Astrocyte (in vitro differentiated cells and primary cell): ENCODE measurements around the gene PKHD1. TPM values are rescaled to one million over a fixed set of nuclear protein-coding genes. Genes with fewer than 3 reads are reported as not detected.

Experiments used
- DNase-seq: peaks from one replicate; pipeline ENCODE4 v3.0.0-alpha.2; 2010; ENCODE audit warnings: low read depth
- FAIRE-seq: peaks from 2 replicates; lab custom pipeline; 2011; peaks lifted over from hg19 to GRCh38; lab: Jason Lieb, UNC
- H2AFZ ChIP-seq: 2 replicates; pipeline ENCODE4 v1.6.0; 2012; ENCODE audit warnings: low read depth, low read length, inconsistent platforms
- H3K27ac ChIP-seq: 2 replicates; pipeline ENCODE4 v1.5.1; 2011; ENCODE audit warnings: low read depth, low read length, inconsistent platforms
- H3K27me3 ChIP-seq: 2 replicates; pipeline ENCODE4 v1.6.0; 2011; ENCODE audit warnings: low read length, inconsistent platforms; ENCODE audit not compliant: insufficient read depth
- H3K36me3 ChIP-seq: 2 replicates; pipeline ENCODE4 v1.5.1; 2011; ENCODE audit warnings: low read length, inconsistent platforms; ENCODE audit not compliant: insufficient read depth
- H3K4me1 ChIP-seq: 2 replicates; pipeline ENCODE4 v1.5.1; 2011; ENCODE audit warnings: low read length, inconsistent platforms; ENCODE audit not compliant: insufficient read depth
- H3K4me2 ChIP-seq: 2 replicates; pipeline ENCODE4 v1.6.0; 2012; ENCODE audit warnings: low read length, inconsistent platforms
- H3K4me3 ChIP-seq: 2 replicates; pipeline ENCODE4 v1.5.1; 2011; ENCODE audit warnings: low read depth, mild to moderate bottlenecking, low read length, inconsistent platforms; ENCODE audit not compliant: insufficient read depth
- H3K79me2 ChIP-seq: 2 replicates; pipeline ENCODE4 v1.6.0; 2012; ENCODE audit warnings: mild to moderate bottlenecking, low read length, inconsistent platforms; ENCODE audit not compliant: insufficient read depth
- H3K9ac ChIP-seq: 2 replicates; pipeline ENCODE4 v1.6.0; 2012; ENCODE audit warnings: mild to moderate bottlenecking, low read length, inconsistent platforms
- H3K9me3 ChIP-seq: 2 replicates; pipeline ENCODE4 v1.5.1; 2012; ENCODE audit warnings: low read depth, mild to moderate bottlenecking, low read length, inconsistent platforms; ENCODE audit not compliant: insufficient read depth
- H4K20me1 ChIP-seq: 2 replicates; pipeline ENCODE4 v1.6.0; 2012; ENCODE audit warnings: low read length, inconsistent platforms; ENCODE audit not compliant: insufficient read depth
- H3K27ac Mint-ChIP-seq: one replicate; pipeline ENCODE4 v1.8.0; 2021; ENCODE audit warnings: mild to moderate bottlenecking, mixed read lengths; ENCODE audit not compliant: unreplicated experiment
- H3K27me3 Mint-ChIP-seq: one replicate; pipeline ENCODE4 v1.8.0; 2021; ENCODE audit warnings: low read depth, mixed read lengths; ENCODE audit not compliant: unreplicated experiment
- H3K36me3 Mint-ChIP-seq: one replicate; pipeline ENCODE4 v1.8.0; 2021; ENCODE audit warnings: low read depth, mixed read lengths; ENCODE audit not compliant: unreplicated experiment
- H3K4me1 Mint-ChIP-seq: one replicate; pipeline ENCODE4 v1.8.0; 2021; ENCODE audit warnings: low read depth, mixed read lengths; ENCODE audit not compliant: unreplicated experiment
- H3K4me3 Mint-ChIP-seq: one replicate; pipeline ENCODE4 v1.8.0; 2021; ENCODE audit warnings: mild to moderate bottlenecking, moderate library complexity, mixed read lengths; ENCODE audit not compliant: unreplicated experiment
- H3K9me3 Mint-ChIP-seq: one replicate; pipeline ENCODE4 v1.8.0; 2021; ENCODE audit warnings: mild to moderate bottlenecking, mixed read lengths; ENCODE audit not compliant: unreplicated experiment
- CTCF ChIP-seq: IDR thresholded peaks from 2 replicates; pipeline ENCODE4 v1.5.1; 2011; ENCODE audit warnings: low read depth, mild to moderate bottlenecking, inconsistent platforms, low read length, moderate library complexity; ENCODE audit not compliant: insufficient read depth
- EZH2 ChIP-seq: IDR thresholded peaks from 2 replicates; pipeline ENCODE4 v1.6.1; 2012; ENCODE audit warnings: mild to moderate bottlenecking, low read length, inconsistent platforms; ENCODE audit not compliant: insufficient read depth
- total RNA-seq: library from RNA; stranded (reverse); gene quantifications from 2 replicates; pipeline ENCODE4 v1.2.1, GENCODE V29; 2021

The PKHD1 gene
- total RNA-seq, 1 donor from 2014 or later: 0.16 TPM

- Mint-ChIP-seq H3K9me3 (no peaks in the 10 kb centered on the region), H3K4me1 (peaks cover 3% of the 10 kb centered on the region), H3K27me3 (peaks cover 4% of the 10 kb centered on the region), H3K27ac (no peak overlapping the region), H3K4me3 (no peak overlapping the region), H3K36me3 (no peaks in the 10 kb centered on the region)
- DNase-seq: no peak
- Histone ChIP-seq H3K4me1 (no peaks in the 10 kb centered on the region), H3K27me3 (no peaks in the 10 kb centered on the region), H3K4me2 (no peak overlapping the region), H2AFZ (no peak overlapping the region), H4K20me1 (no peaks in the 10 kb centered on the region), H3K9ac (no peak overlapping the region), H3K79me2 (no peaks in the 10 kb centered on the region), H3K4me3 (no peak overlapping the region), H3K27ac (no peak overlapping the region), H3K9me3 (no peaks in the 10 kb centered on the region), H3K36me3 (no peaks in the 10 kb centered on the region)
- TF ChIP-seq EZH2 (no peak), CTCF (no peak)
- no peak for FAIRE-seq
These were observed 150.7 kb downstream of the PKHD1 start for GRCh38 chr6:51936531-51937290.

- no peak for FAIRE-seq
- Histone ChIP-seq H2AFZ (no peak overlapping the region), H4K20me1 (no peaks in the 10 kb centered on the region), H3K4me1 (no peaks in the 10 kb centered on the region), H3K4me3 (no peak overlapping the region), H3K27ac (no peak overlapping the region), H3K4me2 (no peak overlapping the region), H3K9me3 (no peaks in the 10 kb centered on the region), H3K79me2 (no peaks in the 10 kb centered on the region), H3K36me3 (no peaks in the 10 kb centered on the region), H3K9ac (no peak overlapping the region), H3K27me3 (no peaks in the 10 kb centered on the region)
- DNase-seq: no peak
- TF ChIP-seq CTCF (no peak), EZH2 (no peak)
- Mint-ChIP-seq H3K27me3 (peaks cover 4% of the 10 kb centered on the region), H3K9me3 (no peaks in the 10 kb centered on the region), H3K4me3 (no peak overlapping the region), H3K4me1 (peaks cover under 1% of the 10 kb centered on the region), H3K27ac (no peak overlapping the region), H3K36me3 (no peaks in the 10 kb centered on the region)
These were observed 153.3 kb downstream of the PKHD1 start for GRCh38 chr6:51934098-51934497.

DNA sequence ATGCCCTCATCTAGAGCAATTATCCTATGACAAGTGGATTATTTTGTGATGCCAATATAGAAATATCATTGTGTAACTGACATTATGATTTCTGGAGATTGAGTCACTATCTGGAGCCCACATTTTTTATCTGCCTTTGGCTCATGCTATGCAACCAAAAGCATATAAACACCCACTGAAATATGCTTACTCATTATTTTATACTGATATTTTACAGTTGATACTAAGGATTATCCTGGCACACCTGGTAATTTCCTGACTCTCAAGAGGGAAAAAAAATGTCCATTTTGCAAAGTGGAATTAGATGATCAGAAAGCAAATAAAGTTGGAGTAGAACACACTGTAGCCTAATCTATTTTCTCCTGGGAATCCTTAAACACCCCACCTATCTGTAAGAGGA, 154.5 kb downstream of the PKHD1 start:
- FAIRE-seq: no peak
- peaks cover 4% of the 10 kb centered on the region for H3K27me3 Mint-ChIP-seq

More for the DNA sequence above, 154.5 kb downstream of the PKHD1 start:
- Mint-ChIP-seq H3K9me3 (no peaks in the 10 kb centered on the region), H3K4me3 (no peak overlapping the region), H3K27ac (no peak overlapping the region), H3K36me3 (no peaks in the 10 kb centered on the region), H3K4me1 (no peaks in the 10 kb centered on the region)
- Histone ChIP-seq H3K79me2 (no peaks in the 10 kb centered on the region), H3K36me3 (no peaks in the 10 kb centered on the region), H3K4me1 (no peaks in the 10 kb centered on the region), H2AFZ (no peak overlapping the region), H3K27ac (no peak overlapping the region), H3K27me3 (no peaks in the 10 kb centered on the region), H3K9ac (no peak overlapping the region), H3K9me3 (no peaks in the 10 kb centered on the region), H3K4me2 (no peak overlapping the region), H3K4me3 (no peak overlapping the region), H4K20me1 (no peaks in the 10 kb centered on the region)
- TF ChIP-seq EZH2 (no peak), CTCF (no peak)
- DNase-seq: no peak
